ENCODE measurements around the gene RHOF. TPM values are rescaled to one million over a fixed set of nuclear protein-coding genes. Genes with fewer than 3 reads are reported as not detected.

The RHOF gene
- total RNA-seq, 1 experiment from 2014 or later: 116 TPM

GRCh38 chr12:121813951-121814350, 20.5 kb upstream of the RHOF start:
- Histone ChIP-seq H3K9me3 (ENCODE audit: control insufficient read depth in 1 of 2, insufficient read depth in 1 of 2, low read depth in 1 of 2, low read length in 2 of 2) (no peaks in the 10 kb centered on the region), H3K27me3 (ENCODE audit: insufficient read depth, low read length) (no peaks in the 10 kb centered on the region), H3K9me2 (ENCODE audit: insufficient read depth) (no peaks in the 10 kb centered on the region), H3K79me2 (ENCODE audit: insufficient read depth, low read length) (peaks cover 62% of the 10 kb centered on the region), H3K27ac (ENCODE audit: low read depth, low read length) (no peak overlapping the region), H3K9ac (ENCODE audit: low read length) (no peak overlapping the region), H3K4me2 (ENCODE audit: low read length) (no peak overlapping the region), H3K36me3 (ENCODE audit: control insufficient read depth in 1 of 2, insufficient read depth in 2 of 2, low read length in 2 of 2) (peaks cover 29% of the 10 kb centered on the region in 2 experiments; a peak in 3 of 4 replicates), H2AFZ (ENCODE audit: low read depth, low read length, poor library complexity, severe bottlenecking) (no peak overlapping the region), H4K20me1 (ENCODE audit: insufficient read depth) (no peaks in the 10 kb centered on the region), H3K4me3 (replicated peaks in 1 of 2; ENCODE audit: low read depth in 1 of 2, low read length in 2 of 2) (no peak overlapping the region), H3K4me1 (ENCODE audit: control insufficient read depth in 1 of 2, insufficient read depth in 2 of 2, low read length in 2 of 2) (peaks cover 6 to 26% of the 10 kb centered on the region in 2 experiments)
- ChIA-PET POLR2A (no interaction called here), RAD21 (ENCODE audit: low non-redundant PET in 1 of 2, low total read pairs in 2 of 2, uncharacterized antibody in 2 of 2, unreplicated experiment in 2 of 2) (no interaction called here), CTCF (no interaction called here)
- TF ChIP-seq FOSL1 (IDR thresholded peaks at IDR 0.05; ENCODE audit: low read depth): no peak
- no peak for TF ChIP-seq EZH2phosphoT487 (IDR thresholded peaks at IDR 0.05; ENCODE audit: borderline replicate concordance)
- no peak for TF ChIP-seq CBX3 (IDR thresholded peaks at IDR 0.05; ENCODE audit: low read depth)
- TF ChIP-seq, protein P1, sequence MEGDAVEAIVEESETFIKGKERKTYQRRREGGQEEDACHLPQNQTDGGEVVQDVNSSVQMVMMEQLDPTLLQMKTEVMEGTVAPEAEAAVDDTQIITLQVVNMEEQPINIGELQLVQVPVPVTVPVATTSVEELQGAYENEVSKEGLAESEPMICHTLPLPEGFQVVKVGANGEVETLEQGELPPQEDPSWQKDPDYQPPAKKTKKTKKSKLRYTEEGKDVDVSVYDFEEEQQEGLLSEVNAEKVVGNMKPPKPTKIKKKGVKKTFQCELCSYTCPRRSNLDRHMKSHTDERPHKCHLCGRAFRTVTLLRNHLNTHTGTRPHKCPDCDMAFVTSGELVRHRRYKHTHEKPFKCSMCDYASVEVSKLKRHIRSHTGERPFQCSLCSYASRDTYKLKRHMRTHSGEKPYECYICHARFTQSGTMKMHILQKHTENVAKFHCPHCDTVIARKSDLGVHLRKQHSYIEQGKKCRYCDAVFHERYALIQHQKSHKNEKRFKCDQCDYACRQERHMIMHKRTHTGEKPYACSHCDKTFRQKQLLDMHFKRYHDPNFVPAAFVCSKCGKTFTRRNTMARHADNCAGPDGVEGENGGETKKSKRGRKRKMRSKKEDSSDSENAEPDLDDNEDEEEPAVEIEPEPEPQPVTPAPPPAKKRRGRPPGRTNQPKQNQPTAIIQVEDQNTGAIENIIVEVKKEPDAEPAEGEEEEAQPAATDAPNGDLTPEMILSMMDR (IDR thresholded peaks at IDR 0.05 in 2 of 3, conservative IDR thresholded peaks at IDR 0.05 in 1 of 3; ENCODE audit: borderline replicate concordance in 1 of 3, insufficient read depth in 1 of 3, low read depth in 2 of 3, low read length in 2 of 3): no peak
- TF ChIP-seq ZFX (IDR thresholded peaks at IDR 0.05): no peak
- no peak for TF ChIP-seq ZBTB33 (IDR thresholded peaks at IDR 0.05; ENCODE audit: extremely low read depth, insufficient replicate concordance, low read length)
- no peak for TF ChIP-seq RAD21 (IDR thresholded peaks at IDR 0.05; ENCODE audit: low read depth)
- no peak for TF ChIP-seq MAX (IDR thresholded peaks at IDR 0.05)
- no peak for TF ChIP-seq CEBPB (IDR thresholded peaks at IDR 0.05; ENCODE audit: low read depth)
- TF ChIP-seq POLR2AphosphoS5 (IDR thresholded peaks at IDR 0.05; ENCODE audit: low read depth, low read length): no peak
- TF ChIP-seq TCF7L2 (IDR thresholded peaks at IDR 0.05; ENCODE audit: borderline replicate concordance, extremely low read depth, insufficient read depth, insufficient read length): no peak
- TF ChIP-seq SP1 (IDR thresholded peaks at IDR 0.05; ENCODE audit: low read depth): no peak
- TF ChIP-seq SRF (IDR thresholded peaks at IDR 0.05; ENCODE audit: low read depth): no peak
- TF ChIP-seq POLR2A (IDR thresholded peaks at IDR 0.05; ENCODE audit: borderline replicate concordance, extremely low read depth, insufficient read depth, insufficient read length): no peak
- no peak for TF ChIP-seq ZNF274 (IDR thresholded peaks at IDR 0.05; ENCODE audit: low read depth, low read length)
- TF ChIP-seq SIN3A (IDR thresholded peaks at IDR 0.05; ENCODE audit: low read depth): no peak
- no peak for TF ChIP-seq YY1 (IDR thresholded peaks at IDR 0.05; ENCODE audit: extremely low read depth, insufficient replicate concordance, low read depth, low read length)
- no peak for TF ChIP-seq ATF3 (IDR thresholded peaks at IDR 0.05)
- ATAC-seq (no peak), DNase-seq (ENCODE audit: low read depth, low spot score) (no peak)
- intact Hi-C loops (cut with micrococcal nuclease): no loop called here
- no TSS peak for BruUV-seq (replicated peaks)

Measured in HCT116 (cell line).